HG03135 (cell line): ENCODE measurements around the gene MEPE.
A peak's percentile ranks its signal among the peaks of the same experiment; 100 is the strongest.

Experiments used
- ATAC-seq: cut with Tn5 transposase; IDR thresholded peaks from one replicate; pipeline ENCODE4 v1.9.1; 2021; ENCODE audit warnings: mild to moderate bottlenecking, moderate library complexity; ENCODE audit not compliant: unreplicated experiment

Gene MEPE

GRCh38 chr4:87839592-87839946, 6.8 kb downstream of the MEPE start:
- ATAC-seq, result no peak

- ATAC-seq, result no peak
These were observed 7.4 kb downstream of the MEPE start for GRCh38 chr4:87840149-87840548.

GRCh38 chr4:87843936-87844335, 11.2 kb downstream of the MEPE start:
- no peak for ATAC-seq

- no peak for ATAC-seq
These were observed 11.7 kb downstream of the MEPE start for GRCh38 chr4:87844452-87844851.

GRCh38 chr4:87846226-87846625, 13.5 kb downstream of the MEPE start:
- ATAC-seq, result no peak

GRCh38 chr4:87848622-87849351, 16.0 kb downstream of the MEPE start:
- peak; percentile 89 for ATAC-seq

GRCh38 chr4:87849612-87850011, 16.8 kb downstream of the MEPE start:
- ATAC-seq, result no peak

- no peak for ATAC-seq
These were observed 18.6 kb downstream of the MEPE start for GRCh38 chr4:87851332-87851731.

- ATAC-seq, result no peak
These were observed 19.2 kb downstream of the MEPE start for GRCh38 chr4:87851953-87852352.

GRCh38 chr4:87853108-87853507, 20.3 kb downstream of the MEPE start:
- no peak for ATAC-seq

- no peak for ATAC-seq
These were observed 21.1 kb downstream of the MEPE start for GRCh38 chr4:87853891-87854290.

- no peak for ATAC-seq
These were observed 22.8 kb downstream of the MEPE start for GRCh38 chr4:87855559-87855958.

GRCh38 chr4:87856816-87857215, 24.0 kb downstream of the MEPE start:
- no peak for ATAC-seq

GRCh38 chr4:87857789-87858188, 25.0 kb downstream of the MEPE start:
- ATAC-seq, result no peak

GRCh38 chr4:87862236-87862635, 29.5 kb downstream of the MEPE start:
- no peak for ATAC-seq

GRCh38 chr4:87863486-87863885, 30.7 kb downstream of the MEPE start:
- ATAC-seq, result no peak

GRCh38 chr4:87864321-87864720, 31.6 kb downstream of the MEPE start:
- no peak for ATAC-seq

- no peak for ATAC-seq
These were observed 32.5 kb downstream of the MEPE start for GRCh38 chr4:87865288-87865687.

- no peak for ATAC-seq
These were observed 33.3 kb downstream of the MEPE start for GRCh38 chr4:87865960-87866598.

GRCh38 chr4:87868522-87868921, 35.8 kb downstream of the MEPE start:
- ATAC-seq, result no peak

GRCh38 chr4:87872028-87872427, 39.3 kb downstream of the MEPE start:
- ATAC-seq, result no peak

GRCh38 chr4:87875191-87875590, 42.4 kb downstream of the MEPE start:
- no peak for ATAC-seq

GRCh38 chr4:87880106-87880505, 47.3 kb downstream of the MEPE start:
- no peak for ATAC-seq
